BE2C (cell line): ENCODE data around the gene OR5C1.

Source experiments
- DNase-seq: peaks from one replicate; pipeline ENCODE4 v3.0.0-alpha.2; 2020
- H3K27me3 ChIP-seq: fragments of 250-450 bp; sonication (Bioruptor Pico); 2 replicates; pipeline ENCODE4 v1.5.1; 2020; ENCODE audit warnings: mild to moderate bottlenecking
- H3K36me3 ChIP-seq: fragments of 250-450 bp; sonication (Bioruptor Pico); 2 replicates; pipeline ENCODE4 v1.5.1; 2020; ENCODE audit warnings: mild to moderate bottlenecking
- H3K4me1 ChIP-seq: fragments of 250-450 bp; sonication (Bioruptor Pico); 2 replicates; pipeline ENCODE4 v1.5.1; 2020
- H3K4me3 ChIP-seq: 2 replicates; pipeline ENCODE4 v1.5.1; 2011; ENCODE audit warnings: low read depth, low read length
- H3K9me3 ChIP-seq: fragments of 250-450 bp; sonication (Bioruptor Pico); 2 replicates; pipeline ENCODE4 v1.5.1; 2020
- TF ChIP-seq, protein P1 (sequence below): IDR thresholded peaks from 2 replicates; pipeline ENCODE4 v1.5.1; 2012; ENCODE audit warnings: mild to moderate bottlenecking, low read depth, low read length

OR5C1 gene

GRCh38 chr9:122791872-122792669 is 3.3 kb downstream of the OR5C1 start:
- TF ChIP-seq, protein P1, sequence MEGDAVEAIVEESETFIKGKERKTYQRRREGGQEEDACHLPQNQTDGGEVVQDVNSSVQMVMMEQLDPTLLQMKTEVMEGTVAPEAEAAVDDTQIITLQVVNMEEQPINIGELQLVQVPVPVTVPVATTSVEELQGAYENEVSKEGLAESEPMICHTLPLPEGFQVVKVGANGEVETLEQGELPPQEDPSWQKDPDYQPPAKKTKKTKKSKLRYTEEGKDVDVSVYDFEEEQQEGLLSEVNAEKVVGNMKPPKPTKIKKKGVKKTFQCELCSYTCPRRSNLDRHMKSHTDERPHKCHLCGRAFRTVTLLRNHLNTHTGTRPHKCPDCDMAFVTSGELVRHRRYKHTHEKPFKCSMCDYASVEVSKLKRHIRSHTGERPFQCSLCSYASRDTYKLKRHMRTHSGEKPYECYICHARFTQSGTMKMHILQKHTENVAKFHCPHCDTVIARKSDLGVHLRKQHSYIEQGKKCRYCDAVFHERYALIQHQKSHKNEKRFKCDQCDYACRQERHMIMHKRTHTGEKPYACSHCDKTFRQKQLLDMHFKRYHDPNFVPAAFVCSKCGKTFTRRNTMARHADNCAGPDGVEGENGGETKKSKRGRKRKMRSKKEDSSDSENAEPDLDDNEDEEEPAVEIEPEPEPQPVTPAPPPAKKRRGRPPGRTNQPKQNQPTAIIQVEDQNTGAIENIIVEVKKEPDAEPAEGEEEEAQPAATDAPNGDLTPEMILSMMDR: no peak
- Histone ChIP-seq H3K27me3 (no peaks in the 10 kb centered on the region; the same call in 1 of the 2 replicates), H3K9me3 (no peaks in the 10 kb centered on the region), H3K36me3 (no peaks in the 10 kb centered on the region), H3K4me3 (no peak overlapping the region), H3K4me1 (no peaks in the 10 kb centered on the region)
- no peak for DNase-seq

GRCh38 chr9:122797316-122798063 is 8.8 kb downstream of the OR5C1 start:
- Histone ChIP-seq H3K36me3 (no peaks in the 10 kb centered on the region), H3K4me3 (no peak overlapping the region), H3K9me3 (no peaks in the 10 kb centered on the region), H3K4me1 (no peaks in the 10 kb centered on the region), H3K27me3 (no peaks in the 10 kb centered on the region; the same call in 1 of the 2 replicates)
- DNase-seq: no peak
- TF ChIP-seq, protein P1: no peak

GRCh38 chr9:122800066-122801060 is 11.6 kb downstream of the OR5C1 start, which contains the start of gene OR1K1:
OR1K1 (plus strand) TSS chr9:122800123; CDS start chr9:122800123, 0 bp downstream.
- no peaks in the 10 kb centered on the region for H3K9me3 ChIP-seq
- no peaks in the 10 kb centered on the region for H3K36me3 ChIP-seq
- no peak for DNase-seq
- no peaks in the 10 kb centered on the region for H3K4me1 ChIP-seq
- no peak within 1 kb of the TSS for H3K4me3 ChIP-seq
- TF ChIP-seq, protein P1: no peak
- no peaks in the 10 kb centered on the region; the same call in 1 of the 2 replicates for H3K27me3 ChIP-seq

- TF ChIP-seq, protein P1: no peak
- H3K27me3 ChIP-seq: no peaks in the 10 kb centered on the region
- no peak overlapping the region for H3K4me3 ChIP-seq
- no peaks in the 10 kb centered on the region for H3K36me3 ChIP-seq
- no peak for DNase-seq
- H3K4me1 ChIP-seq: no peaks in the 10 kb centered on the region
- no peaks in the 10 kb centered on the region for H3K9me3 ChIP-seq
Measured at GRCh38 chr9:122806661-122807060, 17.9 kb downstream of the OR5C1 start.

GRCh38 chr9:122807271-122807900 is 18.7 kb downstream of the OR5C1 start:
- no peaks in the 10 kb centered on the region for H3K9me3 ChIP-seq
- no peak for DNase-seq
- H3K27me3 ChIP-seq: no peaks in the 10 kb centered on the region
- no peaks in the 10 kb centered on the region for H3K36me3 ChIP-seq
- TF ChIP-seq, protein P1: no peak
- no peaks in the 10 kb centered on the region for H3K4me1 ChIP-seq
- H3K4me3 ChIP-seq: no peak overlapping the region
